GM21529 (cell line): ENCODE measurements around the gene JPH4.
"Not testable (repeated sequence)": the region's sequence is repeated elsewhere in the genome, so short reads cannot be mapped to it uniquely, and the experiment has no call there.

Experiments used
- ATAC-seq: cut with Tn5 transposase; IDR thresholded peaks from one replicate; pipeline ENCODE4 v1.9.1; 2021; ENCODE audit not compliant: unreplicated experiment

JPH4 gene

DNA sequence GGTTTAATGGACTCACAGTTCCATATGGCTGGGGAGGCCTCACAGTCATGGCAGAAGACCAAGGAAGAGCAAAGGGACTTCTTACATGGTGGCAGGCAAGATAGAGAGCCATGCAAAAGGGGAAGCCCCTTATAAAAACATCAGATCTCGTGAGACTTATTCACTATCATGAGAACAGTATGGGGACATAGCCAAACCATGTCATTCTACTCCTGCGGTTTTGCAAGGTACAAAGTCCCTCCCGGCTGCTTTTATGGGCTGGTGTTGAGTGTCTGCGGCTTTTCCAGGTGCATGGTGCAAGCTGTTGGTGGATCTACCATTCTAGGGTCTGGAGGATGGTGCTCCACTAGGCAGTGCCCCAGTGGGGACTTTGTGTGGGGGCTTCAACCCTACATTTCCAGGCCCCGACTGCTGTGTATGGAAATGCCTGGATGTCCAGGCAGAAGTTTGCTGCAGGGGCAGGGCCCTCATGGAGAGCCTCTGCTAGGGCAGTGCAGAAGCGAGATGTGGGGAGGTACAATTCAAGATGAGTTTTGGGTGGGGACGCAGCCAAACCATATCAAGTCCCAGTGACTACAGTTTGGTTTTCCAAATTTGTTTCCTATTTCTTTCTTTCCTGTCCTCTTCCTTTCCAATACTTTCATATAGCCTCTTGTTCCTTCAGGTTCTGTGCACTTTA lies 31.0 kb upstream of the JPH4 start:
- ATAC-seq, result not testable (repeated sequence)

DNA sequence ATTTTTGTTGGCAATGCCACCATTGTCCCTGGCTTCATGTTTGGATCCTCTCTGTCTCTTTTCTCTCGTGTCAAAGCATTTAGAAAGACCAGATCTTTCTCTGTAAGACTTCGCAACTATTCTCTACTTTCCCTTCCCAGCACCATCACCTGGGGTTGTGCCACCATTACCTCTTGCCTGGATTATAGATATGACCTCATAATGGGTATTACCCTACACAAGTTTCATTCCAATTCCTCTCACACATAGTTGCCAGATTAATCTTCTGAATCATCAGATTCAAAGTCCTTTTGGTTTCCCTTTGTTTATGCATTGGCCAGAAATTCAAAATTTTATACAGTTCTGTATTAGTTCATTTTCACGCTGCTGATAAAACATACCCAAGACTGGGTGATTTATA lies 30.4 kb upstream of the JPH4 start:
- ATAC-seq, result no peak

DNA sequence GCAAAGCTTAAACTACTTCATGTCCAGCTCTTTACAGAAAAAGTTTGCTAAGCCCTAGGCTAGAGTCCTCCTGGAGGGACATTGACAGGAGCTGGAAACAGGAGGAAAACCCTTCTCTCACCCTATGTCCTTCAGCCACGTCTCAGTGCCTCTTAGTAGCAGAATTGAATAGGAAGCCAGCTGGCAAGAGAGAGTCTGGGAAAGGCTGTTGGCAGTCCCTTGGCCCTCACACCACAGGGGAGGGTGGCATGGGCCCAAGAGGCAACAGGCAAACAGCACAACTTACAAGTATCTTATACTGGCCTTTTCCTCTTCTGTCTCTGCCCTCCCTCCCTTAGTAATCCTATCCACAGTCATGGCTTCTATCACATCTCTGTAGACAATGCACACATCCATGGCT lies 29.9 kb upstream of the JPH4 start:
- no peak for ATAC-seq

DNA sequence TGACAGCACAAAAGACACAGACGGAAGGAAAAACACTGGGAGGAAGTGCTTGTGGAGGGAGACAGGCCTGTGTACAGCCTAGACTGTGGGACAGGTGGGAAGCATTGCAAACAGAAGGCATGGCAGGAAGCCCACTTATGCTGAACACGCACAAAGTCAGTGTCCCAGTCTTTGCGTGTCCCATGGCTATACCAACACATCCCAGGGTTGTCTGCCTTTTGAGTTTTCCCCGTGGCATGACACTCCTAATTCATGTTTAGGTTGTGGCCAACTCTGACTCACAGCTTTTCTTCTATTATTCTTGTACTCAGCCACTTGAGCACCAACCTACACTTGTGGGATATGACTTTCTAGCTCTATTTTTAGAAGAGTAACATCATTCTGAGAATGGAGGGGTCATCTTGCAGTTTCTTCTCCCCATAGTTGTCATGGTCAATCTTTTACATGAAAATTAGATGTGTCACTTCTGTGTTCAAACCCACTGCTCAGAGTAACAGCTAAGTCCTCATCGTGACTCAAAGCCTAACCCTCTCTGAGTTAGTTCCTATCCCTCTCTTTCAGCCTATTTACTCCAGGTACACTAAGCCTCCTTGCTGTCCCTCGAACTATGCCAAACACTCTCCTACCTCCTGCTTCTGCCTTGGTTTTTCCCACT lies 27.5 kb upstream of the JPH4 start:
- ATAC-seq, result peak; percentile 83

DNA sequence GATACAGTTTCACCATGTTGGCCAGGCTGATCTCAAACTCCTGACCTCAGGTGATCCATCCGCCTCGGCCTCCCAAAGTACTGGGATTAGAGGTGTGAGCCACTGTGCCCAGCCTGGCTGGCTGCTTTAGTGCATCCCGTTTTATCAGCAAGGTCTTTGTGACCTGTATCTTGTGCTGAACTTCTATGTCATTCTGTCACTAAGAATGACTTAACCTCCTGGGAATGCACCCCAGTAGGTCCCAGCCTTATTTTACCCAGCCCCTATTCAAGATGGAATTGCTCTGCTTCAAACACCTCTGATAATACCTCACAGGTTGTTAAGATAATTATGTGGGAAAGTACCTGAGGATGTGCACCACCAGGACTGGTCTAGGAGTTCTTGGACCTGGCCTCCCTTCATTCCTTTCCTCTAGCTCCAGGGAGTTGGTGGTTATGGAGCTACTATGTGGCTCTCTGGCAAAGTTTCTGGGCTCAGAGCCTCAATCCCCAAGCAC lies 26.1 kb upstream of the JPH4 start:
- ATAC-seq, result no peak

DNA sequence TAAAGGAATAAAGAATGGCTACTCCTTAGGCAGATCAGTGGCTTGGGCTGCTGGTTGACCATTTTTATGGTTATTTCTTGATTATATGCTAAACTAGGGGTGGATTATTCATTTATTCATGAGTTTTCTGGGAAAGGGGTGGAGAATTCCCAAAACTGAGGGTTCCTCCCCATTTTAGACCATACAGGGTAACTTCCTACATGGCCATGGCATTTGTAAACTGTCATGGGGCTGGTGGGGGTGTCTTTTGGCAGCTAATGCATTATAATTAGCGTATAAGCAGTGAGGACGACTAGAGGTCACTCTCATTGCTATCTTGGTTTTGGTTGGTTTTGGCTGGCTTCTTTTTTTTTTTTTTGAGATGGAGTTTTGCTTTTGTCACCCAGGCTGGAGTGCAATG lies 25.6 kb upstream of the JPH4 start:
- no peak for ATAC-seq

DNA sequence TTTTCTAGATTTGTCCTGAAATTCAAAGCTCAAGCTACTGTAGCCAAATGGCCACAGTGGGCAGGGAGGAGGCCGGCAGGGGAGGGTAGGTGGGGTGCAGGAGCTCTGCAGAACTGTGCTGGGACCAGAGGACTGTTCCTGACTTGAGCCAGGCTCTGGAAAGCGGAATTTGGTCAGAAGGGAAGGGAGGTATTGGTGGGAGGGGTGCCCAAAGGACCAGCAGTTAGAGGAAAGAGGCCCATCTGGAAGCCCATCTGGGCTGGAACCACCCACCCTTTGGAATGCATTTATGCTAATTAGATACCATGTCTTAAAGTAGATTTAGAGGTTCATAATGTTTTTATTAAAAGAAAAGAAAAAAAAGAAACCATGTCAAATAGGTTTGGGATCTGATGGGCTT lies 24.5 kb upstream of the JPH4 start:
- ATAC-seq, result no peak

DNA sequence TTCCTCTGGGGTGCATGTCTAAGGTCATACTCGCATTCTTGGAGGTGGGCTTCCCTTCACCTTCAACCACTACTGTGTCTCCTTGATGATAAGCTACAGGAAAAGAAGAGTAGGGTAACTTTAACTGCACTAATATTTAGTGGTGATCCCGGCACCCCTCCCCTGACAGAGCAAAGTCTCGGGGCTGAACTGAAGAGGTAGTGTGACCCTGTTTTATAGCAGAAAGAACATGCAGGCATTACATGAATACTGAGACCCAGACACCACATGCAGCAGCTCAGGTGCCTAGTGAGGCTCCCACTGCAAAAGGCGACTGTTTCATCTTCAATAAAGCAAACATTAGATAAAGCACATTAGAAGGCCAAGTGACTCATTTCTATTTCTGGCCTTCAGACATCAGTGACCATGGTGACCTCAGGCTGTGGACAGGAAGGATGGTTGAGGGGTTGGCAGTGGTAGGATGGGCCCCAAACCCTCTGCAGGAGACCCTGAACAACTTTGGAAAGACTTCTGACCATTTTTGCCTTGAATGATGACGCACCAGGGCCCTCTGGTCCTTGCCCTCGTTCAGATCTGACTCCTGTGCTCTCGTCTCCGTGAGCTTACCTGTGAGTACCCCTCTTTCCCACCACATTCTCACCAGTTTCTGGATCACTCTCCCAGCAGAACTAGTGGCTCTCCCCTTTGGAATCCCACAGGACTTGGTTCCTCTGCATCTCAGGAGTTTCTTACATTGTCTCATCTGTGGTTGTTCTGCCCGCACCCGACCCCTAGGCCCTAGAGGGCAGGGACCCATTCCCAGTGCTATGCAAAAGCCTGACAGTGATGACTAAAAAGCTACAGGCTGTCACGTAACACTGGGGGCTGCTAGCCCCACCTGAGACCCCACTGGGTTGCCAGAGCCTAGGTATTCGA lies 23.8 kb upstream of the JPH4 start:
- ATAC-seq, result no peak

DNA sequence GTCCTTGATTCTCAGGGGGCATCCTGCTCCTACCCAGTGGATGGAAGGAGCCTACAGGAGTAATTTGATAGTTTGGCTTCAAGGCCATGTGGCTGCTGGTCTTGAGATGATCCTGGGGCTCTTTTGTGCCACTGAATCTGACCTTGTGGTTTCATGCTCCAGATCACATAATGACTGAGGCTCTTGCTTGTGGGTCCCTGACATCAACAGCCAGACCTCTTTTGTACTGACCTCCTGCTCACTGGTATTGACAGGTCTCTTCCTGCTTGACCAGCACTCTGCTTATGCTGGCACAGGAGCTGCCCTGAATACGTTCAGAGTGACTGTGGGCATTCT lies 23.2 kb upstream of the JPH4 start:
- no peak for ATAC-seq

DNA sequence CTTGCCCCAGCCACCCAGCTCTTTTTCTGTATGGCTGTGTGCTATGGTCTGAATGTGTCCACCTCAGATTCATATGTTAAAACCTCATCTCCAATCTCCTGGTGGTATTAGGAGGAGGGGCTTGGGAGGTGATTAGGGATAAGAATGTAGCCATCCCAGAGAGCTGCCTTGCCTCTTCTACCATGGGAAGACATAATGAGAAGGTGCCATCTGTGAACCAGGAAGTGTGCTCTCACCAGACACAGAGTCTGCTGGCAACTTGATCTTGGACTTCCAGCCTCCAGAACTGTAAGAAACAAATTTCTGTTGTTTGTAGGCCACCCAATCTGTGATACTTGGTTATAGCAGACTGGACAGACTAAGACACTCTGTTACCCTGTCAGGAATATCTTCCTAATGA lies 22.8 kb upstream of the JPH4 start:
- no peak for ATAC-seq

DNA sequence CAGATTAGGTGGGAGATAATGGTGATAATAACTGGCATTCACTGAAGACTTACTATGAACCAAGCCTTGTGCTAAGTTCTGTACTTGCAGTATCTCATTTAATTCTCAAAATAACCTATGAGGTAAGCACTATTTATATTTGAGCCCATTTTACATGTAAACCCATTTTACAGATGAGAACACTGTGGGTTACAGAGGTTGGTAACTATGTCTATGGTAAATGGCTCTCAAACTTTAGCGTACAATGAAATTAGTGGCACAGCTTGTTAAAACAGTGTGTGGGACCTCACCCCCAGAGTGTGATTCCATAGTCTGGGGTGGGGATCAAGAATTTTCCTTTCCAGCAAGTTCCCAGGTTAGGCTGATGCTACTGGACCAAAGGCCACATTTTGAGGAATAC lies 22.2 kb upstream of the JPH4 start:
- no peak for ATAC-seq

DNA sequence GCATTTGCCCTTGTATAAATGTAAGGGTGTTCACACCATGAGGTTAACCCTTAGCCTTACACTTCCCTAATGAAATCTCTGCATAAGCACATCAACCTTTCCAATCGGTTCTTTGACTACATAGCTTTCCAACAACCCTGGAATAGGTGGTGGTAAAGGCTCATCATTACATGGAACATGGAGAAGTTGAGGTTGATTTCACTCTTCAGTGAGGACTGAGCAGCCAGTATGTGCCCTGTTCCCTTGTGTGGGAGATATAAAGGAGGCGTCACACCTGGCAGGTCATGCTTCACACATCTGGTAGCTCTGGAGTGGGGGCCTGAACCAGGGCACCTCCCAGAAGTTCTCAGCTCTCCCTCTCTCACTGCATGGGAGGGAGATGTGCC lies 21.7 kb upstream of the JPH4 start:
- ATAC-seq, result no peak

DNA sequence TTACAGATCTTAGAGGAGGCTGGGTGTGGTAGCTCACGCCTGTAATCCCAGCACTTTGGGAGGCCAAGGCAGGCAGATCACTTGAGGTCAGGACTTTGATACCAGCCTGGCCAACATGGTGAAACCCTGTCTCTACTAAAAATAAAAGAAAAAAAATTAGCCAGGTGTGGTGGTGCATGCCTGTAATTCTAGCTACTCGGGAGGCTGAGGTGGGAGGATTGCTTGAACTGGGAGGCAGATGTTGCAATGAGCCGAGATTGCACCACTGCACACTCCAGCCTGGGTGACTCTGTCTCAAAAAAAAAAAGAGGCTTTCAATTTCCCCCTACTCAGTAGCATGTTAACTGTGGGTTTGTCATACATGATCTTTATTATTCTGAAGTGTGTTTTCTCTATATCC lies 15.6 kb upstream of the JPH4 start:
- not testable (repeated sequence) for ATAC-seq

DNA sequence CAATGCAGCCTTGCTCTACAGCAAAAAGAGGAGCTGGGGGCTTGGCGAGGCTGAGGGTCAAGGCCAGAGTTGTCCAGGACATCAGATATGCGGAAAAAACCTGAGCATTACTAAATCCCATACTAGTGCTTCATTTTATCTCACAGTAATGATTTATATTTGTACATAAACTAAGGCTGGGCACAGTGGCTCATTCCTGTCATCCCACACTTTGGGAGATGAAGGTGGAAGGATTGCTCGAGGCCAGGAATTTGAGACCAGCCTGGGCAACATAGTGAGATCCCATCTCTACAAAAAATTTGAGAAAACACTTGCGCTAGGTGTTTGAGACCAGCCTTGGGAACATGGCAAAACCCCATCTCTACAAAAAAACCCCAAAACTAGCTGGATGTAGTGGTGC lies 11.6 kb upstream of the JPH4 start:
- ATAC-seq, result no peak

DNA sequence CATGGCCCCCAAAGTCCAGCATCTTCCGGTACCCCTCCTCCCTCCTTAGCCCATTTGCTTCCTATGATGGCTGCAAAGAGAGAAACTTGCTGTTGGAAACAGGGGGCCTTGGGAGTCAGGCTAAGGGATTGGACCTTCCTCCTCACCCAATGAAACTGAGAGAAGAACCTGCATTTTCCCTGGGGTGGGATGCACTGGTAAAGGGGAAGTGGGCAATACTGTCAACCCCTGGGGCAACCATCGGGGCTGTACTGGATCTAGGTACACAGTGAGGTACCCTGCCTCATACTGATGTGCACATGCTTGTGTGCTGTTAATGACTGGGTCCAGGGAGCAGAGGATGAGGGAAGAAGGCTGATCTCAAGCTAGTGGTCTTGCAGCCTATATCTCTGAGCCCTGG lies 11.0 kb upstream of the JPH4 start:
- no peak for ATAC-seq

DNA sequence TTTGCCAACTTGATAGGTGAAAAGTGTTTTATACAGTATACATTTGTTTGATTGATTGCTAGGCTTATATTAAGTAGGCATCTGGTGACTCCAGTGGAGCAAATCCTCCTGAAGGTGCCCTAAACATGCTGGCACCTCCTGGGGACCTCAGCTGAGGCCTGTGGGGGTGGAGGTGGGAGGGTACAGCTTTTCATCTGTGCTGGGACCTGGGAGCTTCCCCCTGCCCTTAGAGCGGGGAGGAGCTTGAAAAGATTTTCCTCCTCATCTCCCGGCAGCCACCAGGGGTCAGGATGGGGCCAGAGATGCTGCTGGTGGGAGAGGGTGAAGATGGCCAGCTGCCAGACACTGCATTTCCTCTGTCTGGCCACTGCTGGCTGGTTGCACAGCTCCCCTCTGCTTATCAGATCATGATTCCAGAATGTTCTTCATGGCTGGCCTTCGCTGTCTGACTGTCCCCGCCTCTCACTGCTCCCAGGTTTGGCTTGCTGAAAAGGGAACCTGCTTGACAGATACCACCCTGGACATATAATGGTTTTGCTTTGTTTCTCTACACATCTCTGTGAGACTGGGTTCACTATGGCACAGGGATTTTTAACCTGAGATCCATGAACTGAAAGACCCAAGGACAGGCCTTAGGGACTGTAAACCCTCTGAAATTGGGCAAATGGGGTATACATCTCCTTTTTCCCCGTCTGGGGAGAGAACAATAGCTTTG lies 10.5 kb upstream of the JPH4 start:
- peak; percentile 99 for ATAC-seq

DNA sequence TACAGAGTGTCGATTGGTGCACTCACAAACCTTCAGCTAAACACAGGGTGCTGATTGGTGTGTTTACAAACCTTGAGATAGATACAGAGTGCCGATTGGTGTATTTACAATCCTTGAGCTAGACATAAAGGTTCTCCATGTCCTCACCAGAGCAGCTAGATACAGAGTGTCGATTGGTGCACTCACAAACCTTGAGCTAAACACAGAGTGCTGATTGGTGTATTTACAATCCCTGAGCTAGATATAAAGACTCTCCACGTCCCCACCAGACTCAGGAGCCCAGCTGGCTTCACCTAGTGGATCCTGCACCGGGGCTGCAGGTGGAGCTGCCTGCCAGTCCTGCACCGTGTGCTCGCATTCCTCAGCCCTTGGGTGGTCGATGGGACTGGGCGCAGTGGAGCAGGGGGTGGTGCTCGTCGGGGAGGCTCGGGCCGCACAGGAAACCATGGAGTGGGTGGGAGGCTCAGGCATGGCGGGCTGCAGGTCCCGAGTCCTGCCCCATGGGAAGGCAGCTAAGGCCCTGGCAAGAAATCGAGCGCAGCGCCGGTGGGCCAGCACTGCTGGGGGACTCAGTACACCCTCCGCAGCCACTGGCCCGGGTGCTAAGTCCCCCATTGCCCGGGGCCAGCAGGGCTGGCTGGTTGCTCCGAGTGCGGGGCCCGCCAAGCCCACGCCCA lies 6.1 kb upstream of the JPH4 start:
- not testable (repeated sequence) for ATAC-seq

DNA sequence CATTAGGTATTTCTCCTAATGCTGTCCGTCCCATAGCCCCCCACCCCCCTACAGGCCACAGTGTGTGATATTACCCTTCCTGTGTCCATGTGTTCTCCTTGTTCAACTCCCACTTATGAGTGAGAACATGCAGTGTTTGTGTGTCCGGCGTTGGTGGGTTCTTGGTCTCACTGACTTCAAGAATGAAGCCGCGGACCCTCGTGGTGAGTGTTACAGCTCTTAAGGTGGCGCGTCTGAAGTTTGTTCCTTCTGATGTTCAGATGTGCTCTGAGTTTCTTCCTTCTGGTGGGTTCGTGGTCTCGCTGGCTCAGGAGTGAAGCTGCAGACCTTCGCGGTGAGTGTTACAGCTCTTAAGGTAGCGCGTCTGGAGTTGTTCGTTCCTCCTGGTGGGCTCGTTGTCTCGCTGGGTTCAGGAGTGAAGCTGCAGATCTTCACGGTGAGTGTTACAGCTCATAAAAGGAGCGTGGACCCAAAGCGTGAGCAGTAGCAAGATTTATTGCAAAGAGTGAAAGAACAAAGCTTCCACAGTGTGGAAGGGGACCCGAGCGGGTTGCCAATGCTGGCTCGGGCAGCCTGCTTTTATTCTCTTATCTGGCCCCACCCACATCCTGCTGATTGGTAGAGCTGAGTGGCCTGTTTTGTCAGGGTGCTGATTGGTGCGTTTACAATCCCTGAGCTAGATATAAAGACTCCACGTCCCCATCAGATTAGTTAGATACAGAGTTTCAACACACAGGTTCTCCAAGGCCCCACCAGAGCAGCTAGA lies 5.4 kb upstream of the JPH4 start:
- not testable (repeated sequence) for ATAC-seq

DNA sequence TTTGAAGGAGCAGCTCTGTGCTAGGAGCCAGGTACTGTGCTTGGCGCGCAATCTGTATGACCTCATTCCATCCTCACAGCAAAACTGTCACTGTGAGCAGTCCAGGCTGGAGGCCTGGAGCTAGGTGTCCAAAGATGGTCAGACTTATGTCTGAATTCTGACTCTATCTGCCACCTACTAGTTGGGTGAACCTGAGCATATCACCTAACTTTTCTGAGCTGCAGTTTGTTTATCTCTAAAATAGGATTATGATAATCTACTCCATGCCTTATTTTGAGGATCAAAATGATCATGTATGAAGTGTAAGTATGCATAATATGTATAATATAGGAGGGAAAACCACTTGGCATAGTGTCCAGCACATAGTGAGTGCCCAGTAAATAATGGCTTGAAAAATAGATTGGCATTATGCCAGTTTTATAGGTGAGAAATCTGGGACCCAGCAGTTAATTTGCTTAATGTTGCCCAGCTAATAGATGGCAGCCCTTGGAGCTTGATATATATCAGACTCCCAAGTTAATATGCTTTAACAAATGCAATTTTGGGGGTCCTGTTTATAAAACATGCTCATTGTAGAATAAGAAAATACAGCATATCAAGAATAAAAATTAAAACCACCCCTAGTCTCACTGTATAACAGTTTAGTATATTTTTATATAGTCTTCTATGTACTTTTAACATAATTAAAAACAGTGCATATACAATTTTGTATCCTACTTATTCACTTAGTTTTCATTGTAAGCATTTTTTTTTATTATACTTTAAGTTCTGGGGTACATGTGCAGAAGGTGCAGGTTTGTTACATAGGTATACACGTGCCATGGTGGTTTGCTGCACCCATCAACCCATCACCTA lies 4.5 kb upstream of the JPH4 start:
- ATAC-seq, result no peak
